HUDEP-2 (cell line): ENCODE measurements around the gene FNDC5.

ENCODE experiments used
- DNase-seq, 76 experiments: peaks; one replicate each; lab custom pipeline; 2025; ENCODE audit not compliant: unreplicated experiment in 76 of 76; lab: John Stamatoyannopoulos, UW

Gene FNDC5

DNA sequence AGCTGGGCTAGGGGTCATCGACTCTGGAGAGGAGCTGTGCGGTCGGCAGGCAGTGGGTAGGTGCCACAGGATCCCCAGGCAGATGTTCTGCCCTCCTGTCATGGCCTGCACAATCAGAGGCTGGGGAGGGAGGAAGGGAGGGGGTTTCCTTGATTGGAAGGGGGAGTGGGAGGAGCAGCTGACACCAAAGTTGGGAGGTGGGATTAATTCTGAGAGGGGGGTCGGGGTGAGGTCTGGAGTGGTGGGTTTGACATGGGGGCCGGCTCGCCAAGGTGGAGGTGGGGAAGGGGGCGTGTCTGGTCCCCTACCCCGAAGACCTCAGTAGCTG lies 14.9 kb upstream of the FNDC5 start:
- DNase-seq: no peak

DNA sequence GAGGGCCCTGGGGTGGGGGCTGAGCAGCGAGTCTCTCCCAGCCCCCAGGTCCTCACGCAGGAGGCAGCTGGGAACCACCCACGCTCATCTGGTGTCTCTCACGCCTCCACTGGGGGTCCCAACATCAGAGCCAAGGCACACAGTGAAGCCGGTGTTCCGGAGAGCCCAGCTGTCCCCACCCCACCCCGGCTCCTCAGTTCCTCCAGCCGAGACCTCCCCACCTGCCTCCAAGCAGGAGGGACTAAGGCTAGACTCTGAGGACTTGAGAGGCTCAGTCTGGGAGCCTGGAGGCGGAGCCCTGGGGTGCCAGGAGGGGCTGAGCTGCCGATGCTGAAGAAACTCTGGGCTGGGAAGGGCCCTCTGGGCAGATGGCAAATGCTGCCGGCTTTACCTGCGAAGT lies 14.0 kb upstream of the FNDC5 start:
- DNase-seq: no peak

- DNase-seq: no peak
Measured at GRCh38 chr1:32884032-32884372, 13.3 kb upstream of the FNDC5 start.

DNA sequence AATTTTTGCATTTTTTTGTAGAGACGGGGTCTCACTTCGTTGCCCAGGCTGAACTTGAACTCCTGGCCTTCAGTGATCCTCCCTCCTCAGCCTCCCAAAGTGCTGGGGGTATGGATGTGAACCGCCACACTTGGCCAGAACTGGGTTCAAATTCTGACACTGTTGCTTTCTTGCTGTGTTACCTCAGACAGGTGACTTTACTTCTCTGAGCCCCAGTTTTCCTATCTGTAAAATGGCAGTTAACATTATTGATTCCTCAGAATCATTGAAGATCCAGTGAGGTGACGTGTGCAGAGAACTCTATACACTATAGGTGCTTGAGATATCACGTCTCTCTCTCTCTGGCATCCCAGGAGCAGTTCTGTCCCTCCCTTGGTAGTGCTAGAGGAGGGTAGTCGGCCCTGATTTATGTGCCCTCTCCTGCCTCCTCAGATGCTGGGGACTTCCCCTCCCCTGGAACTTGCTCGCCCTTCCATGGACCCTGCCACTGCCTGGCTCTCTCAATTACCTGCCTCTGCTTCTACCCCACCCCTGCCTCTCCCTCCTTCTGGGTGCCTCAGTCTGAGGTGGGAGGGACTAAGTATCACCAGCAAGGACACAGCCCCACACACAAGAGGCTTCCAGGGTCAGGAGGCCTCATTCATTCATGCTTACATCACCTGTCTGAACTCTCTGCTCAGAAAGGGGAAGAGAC lies 12.8 kb upstream of the FNDC5 start:
- DNase-seq: no peak

- no peak for DNase-seq
Measured at GRCh38 chr1:32881871-32882850, 11.4 kb upstream of the FNDC5 start.

- no peak for DNase-seq
Measured at GRCh38 chr1:32881291-32881690, 10.6 kb upstream of the FNDC5 start.

DNA sequence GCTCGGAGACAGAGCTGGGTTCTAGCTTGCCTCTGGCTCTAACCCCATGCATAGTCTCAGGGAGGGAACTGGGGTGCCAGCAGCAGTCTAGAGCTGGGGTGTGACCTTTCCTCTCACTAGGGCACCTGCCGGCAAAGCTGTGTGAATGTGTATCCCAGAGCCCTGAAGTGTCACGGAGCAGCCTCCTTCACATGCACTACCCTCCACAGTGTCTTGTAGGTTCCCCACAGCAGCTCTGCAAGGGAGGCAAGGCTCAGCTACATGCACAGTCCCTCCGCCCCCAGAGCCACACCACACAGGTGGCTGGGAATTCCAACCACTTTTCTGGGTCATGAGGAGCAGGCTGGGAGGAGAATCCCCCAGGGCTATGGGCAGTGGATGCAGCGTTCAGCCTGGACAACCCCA lies 7.9 kb upstream of the FNDC5 start:
- DNase-seq: no peak

DNA sequence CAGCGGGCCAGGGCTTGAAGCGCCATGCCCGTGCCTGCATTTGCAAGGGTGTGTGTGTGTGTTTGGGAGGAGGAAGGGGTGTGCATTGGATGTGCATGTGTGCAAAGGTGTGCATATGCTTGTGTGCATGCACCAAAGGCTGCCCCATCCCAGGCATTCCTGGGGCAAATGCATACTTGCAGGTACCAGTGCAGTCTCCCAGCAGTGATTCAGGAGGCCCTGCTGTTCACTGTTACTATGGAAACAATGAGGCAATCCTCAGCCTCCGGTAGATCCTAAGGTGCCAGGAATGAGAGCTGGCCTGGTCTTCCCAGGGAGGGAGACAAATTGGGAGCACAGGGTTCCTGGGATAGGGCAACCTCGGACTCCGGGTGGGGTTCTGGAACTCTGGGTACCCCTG lies 7.5 kb upstream of the FNDC5 start:
- no peak for DNase-seq

DNA sequence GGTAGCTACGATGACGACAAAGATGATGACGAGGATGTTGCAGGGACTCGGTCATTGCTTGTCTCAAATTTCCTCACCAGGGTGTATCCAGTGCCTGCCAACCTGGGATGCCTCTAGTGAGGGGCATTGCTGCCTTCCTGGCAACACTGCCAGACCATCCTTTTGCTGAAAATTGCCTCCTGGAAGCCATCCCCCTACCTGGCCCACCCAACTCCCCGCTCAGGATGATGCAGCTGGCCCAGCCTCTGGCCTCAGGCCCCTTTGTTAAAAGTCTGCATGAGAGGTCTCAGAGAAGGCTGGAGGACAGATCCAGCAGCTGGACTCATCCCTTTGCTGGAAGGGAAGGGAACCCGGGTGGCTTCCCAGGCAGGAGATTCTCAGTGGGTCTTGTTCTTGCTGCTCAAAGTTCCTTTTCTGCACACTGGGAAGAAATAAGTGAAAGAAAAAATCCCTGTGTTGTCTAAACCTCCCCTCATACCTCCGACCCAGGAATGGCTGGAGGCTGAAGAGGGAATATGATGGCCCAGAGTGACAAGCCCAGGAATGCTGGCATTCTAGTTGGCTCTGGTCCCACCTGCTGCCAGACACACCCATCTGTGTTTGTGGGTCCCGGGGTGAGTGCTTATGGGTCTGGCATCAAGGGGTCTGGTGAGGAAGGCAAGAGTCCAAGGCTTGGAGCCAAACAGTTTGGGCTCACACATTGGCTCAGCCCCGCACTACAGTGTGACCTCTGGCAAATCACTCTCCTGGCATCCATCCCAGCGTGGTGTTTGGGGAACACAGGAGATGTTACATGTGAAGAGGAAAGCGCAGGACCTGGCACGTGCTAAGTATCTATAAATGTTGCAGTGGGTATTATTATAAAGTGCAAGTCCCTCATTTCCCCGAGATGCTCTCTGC lies 6.7 kb upstream of the FNDC5 start:
- DNase-seq: no peak

DNA sequence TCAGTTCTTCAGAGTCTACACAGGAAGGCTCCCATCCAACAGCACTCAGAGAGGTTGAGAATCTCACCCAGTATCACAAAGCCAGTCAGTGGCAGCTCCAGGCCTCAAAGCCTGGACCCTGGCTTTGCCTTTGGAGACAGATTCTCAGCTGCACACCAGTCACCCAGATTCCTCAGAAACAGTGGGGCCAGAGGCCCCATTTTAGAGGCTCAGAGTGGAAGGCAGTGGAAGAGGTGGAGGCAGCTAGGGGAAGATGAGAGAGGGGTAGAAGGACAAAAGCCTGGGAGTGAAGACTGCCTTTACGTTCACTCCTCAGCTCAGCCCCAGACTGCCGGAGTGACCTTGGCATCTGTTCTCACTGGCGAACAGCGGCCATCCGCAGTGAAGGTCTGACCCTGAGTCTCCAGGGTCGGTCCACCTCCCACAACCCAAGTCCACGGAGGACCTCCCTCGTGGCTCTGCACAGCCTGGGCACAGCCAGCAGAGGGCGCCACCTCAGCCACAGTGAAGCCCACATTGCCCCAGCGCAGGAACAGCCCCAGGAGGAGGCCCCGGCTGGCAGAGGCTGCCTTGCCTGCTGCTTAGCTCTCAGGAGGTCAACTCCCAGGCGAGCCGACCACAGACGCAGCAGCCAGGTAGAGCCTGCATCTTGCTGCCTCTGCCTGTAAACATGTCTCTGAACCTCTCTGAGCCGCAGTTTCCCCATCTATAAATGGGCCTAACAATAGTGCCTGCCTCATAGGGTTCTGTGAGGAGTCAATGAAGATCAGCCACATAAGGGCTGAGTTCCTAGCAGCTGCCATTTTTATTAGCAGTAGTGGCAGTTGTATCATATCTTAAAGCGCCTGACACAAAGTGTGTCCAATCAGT lies 5.9 kb upstream of the FNDC5 start:
- DNase-seq: peak in 51 of 76 experiments; percentile 7 to 62 (median 40)

DNA sequence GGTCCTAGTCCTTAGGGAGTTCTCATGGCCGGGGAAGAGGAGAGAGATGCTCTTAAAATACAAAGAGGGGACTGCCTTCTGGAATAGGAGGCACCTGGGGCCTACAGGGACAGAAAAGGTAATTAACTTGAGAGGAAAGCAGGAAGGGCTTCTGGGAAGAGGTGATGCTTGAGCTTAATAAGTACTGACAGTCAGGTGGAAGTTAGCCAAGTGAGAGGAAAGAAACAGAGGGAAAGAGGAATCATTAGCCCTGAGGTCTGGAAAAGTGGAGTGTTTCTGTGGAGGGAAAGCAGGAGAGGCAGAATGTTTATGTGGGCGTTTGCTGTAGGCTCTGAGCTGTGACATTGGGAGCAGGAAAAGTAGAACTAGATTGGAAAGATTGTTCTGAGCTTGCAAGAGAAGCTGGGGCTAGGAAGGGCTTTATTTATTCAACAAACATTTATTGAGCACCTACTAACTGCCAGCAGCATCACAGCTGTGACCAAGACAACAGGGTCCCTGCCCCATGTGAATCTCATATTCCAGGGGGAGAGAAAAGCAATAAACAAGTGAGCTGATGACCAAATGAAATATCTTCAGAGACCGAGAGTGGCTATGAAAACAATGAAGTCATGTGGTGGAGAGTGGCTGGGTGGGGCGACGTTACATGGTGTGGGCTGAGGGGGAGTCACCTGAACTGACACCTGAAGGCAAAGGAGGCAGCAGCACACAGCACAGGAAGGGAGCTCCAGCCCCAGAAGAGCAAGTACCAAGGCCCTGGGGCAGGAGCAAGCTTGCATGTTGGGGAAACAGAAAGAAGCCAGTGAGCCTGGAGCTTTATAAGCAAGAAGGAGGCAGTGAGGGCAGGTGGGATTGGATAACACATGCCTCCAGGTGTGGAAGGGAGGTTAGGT lies 4.4 kb upstream of the FNDC5 start:
- DNase-seq: no peak

GRCh38 chr1:32873484-32873883 lies 2.8 kb upstream of the FNDC5 start:
- DNase-seq: no peak

- no peak for DNase-seq
Measured at GRCh38 chr1:32872192-32872460, 1.4 kb upstream of the FNDC5 start.

DNA sequence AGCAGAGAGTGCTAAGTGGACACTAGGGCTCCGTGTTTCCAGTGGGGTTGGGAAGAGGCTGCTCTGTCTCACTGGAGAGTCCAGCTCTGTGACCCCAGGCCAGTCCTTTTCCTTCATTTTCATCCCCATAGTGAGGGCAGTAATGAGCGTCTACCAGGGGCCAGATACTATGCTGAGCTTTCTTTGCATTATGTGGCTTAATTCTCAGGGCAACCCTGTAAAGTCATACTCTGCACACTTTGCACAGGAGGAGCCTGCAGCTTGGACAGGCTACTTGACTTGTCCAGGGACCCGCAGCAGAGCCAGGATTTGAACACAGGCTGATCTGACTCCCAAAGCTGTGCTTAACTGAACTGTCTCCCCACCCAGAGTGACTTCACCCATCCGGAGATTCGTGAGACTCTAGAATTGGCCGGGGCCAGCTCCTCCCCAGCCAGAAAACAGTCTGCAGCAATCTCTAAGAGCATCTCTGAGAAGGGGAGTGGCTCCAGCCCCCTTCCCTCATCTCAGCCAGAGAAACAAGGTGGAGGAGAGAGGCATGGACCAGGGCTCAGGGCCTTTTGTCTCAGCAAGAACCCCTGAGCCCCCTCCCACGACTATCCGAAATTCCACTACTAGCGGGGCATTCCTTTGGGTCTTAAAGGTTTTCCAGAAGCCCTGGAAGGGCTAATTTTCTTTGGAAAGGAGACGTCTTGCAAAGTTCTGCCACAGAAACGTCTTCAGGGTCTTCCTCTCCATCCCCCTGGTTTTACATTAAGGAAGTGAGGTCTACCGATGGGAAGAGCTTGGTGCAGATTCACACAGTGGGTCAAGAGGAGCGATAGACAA lies 866 bp upstream of the FNDC5 start:
- no peak for DNase-seq

DNA sequence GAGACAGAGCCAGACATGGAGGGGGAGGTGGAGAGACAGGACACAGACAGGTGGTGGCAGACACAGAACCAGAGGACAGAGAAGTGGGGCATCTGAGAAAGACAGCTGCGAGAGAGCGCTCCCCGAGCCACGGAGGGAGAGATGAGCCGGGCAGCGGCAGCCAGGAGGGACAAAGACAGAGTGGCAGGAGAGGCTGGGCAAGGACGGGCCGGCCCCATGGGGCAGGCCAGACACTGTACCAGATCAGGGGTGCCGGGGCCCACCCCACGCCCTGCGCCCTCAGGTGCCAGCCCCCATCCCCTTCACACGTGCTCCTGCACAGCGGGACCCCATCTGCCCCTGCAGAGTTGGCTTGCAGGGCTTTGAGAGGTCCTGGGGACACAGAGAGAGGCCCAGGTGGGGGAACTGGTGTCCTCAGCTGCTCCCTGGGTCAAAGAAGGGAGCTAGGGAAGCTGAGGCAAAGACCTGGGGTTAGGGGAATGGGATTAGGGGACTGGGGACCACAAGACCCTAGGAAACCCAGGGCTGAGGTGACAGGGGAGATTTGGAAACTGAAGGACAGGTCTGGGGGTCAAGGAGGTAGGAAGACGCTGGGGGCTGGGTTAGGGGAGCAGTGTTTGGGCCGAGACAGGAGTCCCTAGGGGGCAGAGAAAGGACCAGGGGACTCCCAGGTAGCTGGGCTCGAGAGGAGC lies 643 bp downstream of the FNDC5 start:
- no peak for DNase-seq

DNA sequence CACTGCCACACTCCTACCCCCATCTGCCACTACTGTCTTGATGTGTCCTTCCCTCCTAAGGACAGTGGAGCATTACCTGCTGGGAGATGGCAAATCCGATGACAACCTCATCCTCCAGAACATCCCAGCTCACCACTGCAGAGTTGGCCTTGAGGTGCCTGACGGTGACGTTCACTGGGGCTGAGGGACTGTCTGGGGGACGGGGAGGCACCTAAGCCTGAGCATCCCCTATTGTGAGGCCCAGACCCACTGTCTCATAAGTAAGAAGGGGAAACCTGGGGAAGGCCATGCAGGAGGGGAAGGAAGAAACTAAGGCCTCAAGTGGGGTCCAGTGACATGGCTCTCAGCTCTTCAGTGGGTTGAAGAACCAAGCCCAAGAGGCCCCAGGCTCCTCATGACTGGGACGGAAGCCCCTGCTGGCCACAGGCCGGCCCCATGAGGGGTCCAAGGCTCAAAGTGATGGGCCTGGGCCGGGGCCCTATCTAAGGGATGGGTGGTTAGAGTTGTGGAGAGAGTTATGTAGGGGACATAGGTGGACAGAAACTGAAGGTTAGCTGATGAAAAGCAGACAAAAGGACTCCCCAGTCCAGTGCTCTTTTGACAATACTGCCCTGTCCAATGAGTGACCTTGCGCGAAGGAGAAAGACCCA lies 1.8 kb downstream of the FNDC5 start:
- no peak for DNase-seq

GRCh38 chr1:32868085-32868484 lies 2.6 kb downstream of the FNDC5 start:
- no peak for DNase-seq

- no peak for DNase-seq
Measured at GRCh38 chr1:32867671-32868070, 3.0 kb downstream of the FNDC5 start.
